OCI-LY1 (cell line): ENCODE results near the gene SSH3.

Experiments used
- H2AFZ ChIP-seq: fragments of 200-600 bp; sonication (generic), shearing (Covaris generic); 2 replicates; pipeline ENCODE4 v1.6.0; 2014; ENCODE audit warnings: antibody characterized with exemption, mild to moderate bottlenecking, low read length
- H3F3A ChIP-seq: fragments of 200-600 bp; sonication (generic), shearing (Covaris generic); 2 replicates; pipeline ENCODE4 v1.6.0; 2014; ENCODE audit warnings: mild to moderate bottlenecking, antibody characterized with exemption, low read length, moderate library complexity; ENCODE audit not compliant: insufficient read depth
- H3K27ac ChIP-seq: fragments of 200-600 bp; sonication (generic); 2 replicates; pipeline ENCODE4 v1.5.1; 2014; ENCODE audit warnings: low read length, mixed run types, mild to moderate bottlenecking, low read depth; ENCODE audit not compliant: poor library complexity, severe bottlenecking
- H3K27me3 ChIP-seq: fragments of 200-600 bp; sonication (generic); 2 replicates; pipeline ENCODE4 v1.6.0; 2014; ENCODE audit warnings: antibody characterized with exemption, mild to moderate bottlenecking, low read length, moderate library complexity; ENCODE audit not compliant: insufficient read depth
- H3K36me3 ChIP-seq: fragments of 200-600 bp; sonication (generic); 2 replicates; pipeline ENCODE4 v1.6.1; 2014; ENCODE audit warnings: mild to moderate bottlenecking, antibody characterized with exemption, low read length, moderate library complexity, mixed read lengths; ENCODE audit not compliant: insufficient read depth
- H3K4me1 ChIP-seq: fragments of 200-600 bp; sonication (generic); 2 replicates; pipeline ENCODE4 v1.5.1; 2014; ENCODE audit warnings: mild to moderate bottlenecking, low read length, moderate library complexity; ENCODE audit not compliant: insufficient read depth, severe bottlenecking
- H3K4me2 ChIP-seq: fragments of 200-600 bp; sonication (generic), shearing (Covaris generic); 2 replicates; pipeline ENCODE4 v1.6.1; 2014; ENCODE audit warnings: low read length
- H3K4me3 ChIP-seq: fragments of 200-600 bp; sonication (generic); 2 replicates; pipeline ENCODE4 v1.5.1; 2014; ENCODE audit warnings: low read length, low read depth, mild to moderate bottlenecking, mixed read lengths; ENCODE audit not compliant: poor library complexity, severe bottlenecking
- H3K79me2 ChIP-seq: fragments of 200-600 bp; shearing (Covaris generic); 2 replicates; pipeline ENCODE4 v1.6.1; 2016; ENCODE audit warnings: mixed run types, low read length, mixed read lengths; ENCODE audit not compliant: insufficient read depth
- H3K9ac ChIP-seq: fragments of 200-600 bp; sonication (generic), shearing (Covaris generic); 2 replicates; pipeline ENCODE4 v1.6.1; 2014; ENCODE audit warnings: mild to moderate bottlenecking, low read length, mixed read lengths
- H3K9me2 ChIP-seq: fragments of 200-600 bp; sonication (generic), shearing (Covaris generic); 2 replicates; pipeline ENCODE4 v1.6.1; 2014; ENCODE audit warnings: low read depth, mild to moderate bottlenecking, low read length, mixed read lengths
- H3K9me3 ChIP-seq: fragments of 200-600 bp; shearing (Covaris generic); 2 replicates; pipeline ENCODE4 v1.6.1; 2014; ENCODE audit warnings: low read length, mixed read lengths
- H4K20me1 ChIP-seq: fragments of 200-600 bp; sonication (generic), shearing (Covaris generic); 2 replicates; pipeline ENCODE4 v1.6.0; 2016; ENCODE audit warnings: mild to moderate bottlenecking, low read length; ENCODE audit not compliant: insufficient read depth
- CTCF ChIP-seq: fragments of 200-600 bp; sonication (generic), shearing (Covaris generic); IDR thresholded peaks from 2 replicates; pipeline ENCODE4 v1.5.1; 2017; ENCODE audit warnings: mild to moderate bottlenecking, antibody characterized with exemption, low read length, moderate library complexity, mixed read lengths
- EZH2 ChIP-seq: fragments of 200-600 bp; sonication (generic), shearing (Covaris generic); IDR thresholded peaks from 2 replicates; pipeline ENCODE4 v1.8.0; 2017; ENCODE audit warnings: borderline replicate concordance, mixed run types, mild to moderate bottlenecking, antibody characterized with exemption, low read length, moderate library complexity, mixed read lengths

Gene SSH3

GRCh38 chr11:67300756-67301312 is 2.5 kb upstream of the SSH3 start:
- Histone ChIP-seq H3K4me2 (no peak overlapping the region), H3K9me2 (no peaks in the 10 kb centered on the region), H3F3A (no peaks in the 10 kb centered on the region), H3K4me1 (no peaks in the 10 kb centered on the region), H3K27ac (no peak overlapping the region), H4K20me1 (no peaks in the 10 kb centered on the region), H3K27me3 (no peaks in the 10 kb centered on the region), H3K4me3 (no peak overlapping the region), H3K9ac (no peak overlapping the region), H3K9me3 (peaks cover 3% of the 10 kb centered on the region; the same call in 1 of the 2 replicates), H3K79me2 (no peaks in the 10 kb centered on the region), H2AFZ (no peak overlapping the region), H3K36me3 (peaks cover 64% of the 10 kb centered on the region)
- TF ChIP-seq EZH2 (no peak), CTCF (no peak)

GRCh38 chr11:67301313-67301921 is 1.9 kb upstream of the SSH3 start:
- Histone ChIP-seq H3K36me3 (peaks cover 58% of the 10 kb centered on the region), H3K4me3 (no peak overlapping the region), H3K4me1 (no peaks in the 10 kb centered on the region), H3K9me3 (no peaks in the 10 kb centered on the region), H2AFZ (no peak overlapping the region), H3K27me3 (no peaks in the 10 kb centered on the region), H3K9ac (no peak overlapping the region), H3K27ac (no peak overlapping the region), H3K9me2 (no peaks in the 10 kb centered on the region), H4K20me1 (no peaks in the 10 kb centered on the region), H3K4me2 (no peak overlapping the region), H3K79me2 (no peaks in the 10 kb centered on the region), H3F3A (no peaks in the 10 kb centered on the region)
- TF ChIP-seq EZH2 (no peak), CTCF (no peak)

GRCh38 chr11:67301951-67302516 is 1.3 kb upstream of the SSH3 start:
- Histone ChIP-seq H3K36me3 (peaks cover 52% of the 10 kb centered on the region), H3K9me2 (no peaks in the 10 kb centered on the region), H3K9me3 (no peaks in the 10 kb centered on the region), H3K9ac (no peak overlapping the region), H4K20me1 (no peaks in the 10 kb centered on the region), H3K27ac (no peak overlapping the region), H3K4me2 (no peak overlapping the region), H3K4me1 (no peaks in the 10 kb centered on the region), H3K4me3 (no peak overlapping the region), H3F3A (no peaks in the 10 kb centered on the region), H2AFZ (no peak overlapping the region), H3K79me2 (no peaks in the 10 kb centered on the region), H3K27me3 (no peaks in the 10 kb centered on the region)
- no peak for TF ChIP-seq CTCF
- TF ChIP-seq EZH2: no peak
